GM19372 (cell line): ENCODE measurements around the gene ACSL5.
"Not testable (repeated sequence)": the region's sequence is repeated elsewhere in the genome, so short reads cannot be mapped to it uniquely, and the experiment has no call there.

ENCODE experiments used
- ATAC-seq: cut with Tn5 transposase; IDR thresholded peaks from one replicate; pipeline ENCODE4 v1.9.1; 2021; ENCODE audit warnings: mild to moderate bottlenecking, low read depth, moderate library complexity; ENCODE audit not compliant: unreplicated experiment

ACSL5 gene

GRCh38 chr10:112372182-112372810, 1.6 kb upstream of the ACSL5 start:
- ATAC-seq: not testable (repeated sequence)

DNA sequence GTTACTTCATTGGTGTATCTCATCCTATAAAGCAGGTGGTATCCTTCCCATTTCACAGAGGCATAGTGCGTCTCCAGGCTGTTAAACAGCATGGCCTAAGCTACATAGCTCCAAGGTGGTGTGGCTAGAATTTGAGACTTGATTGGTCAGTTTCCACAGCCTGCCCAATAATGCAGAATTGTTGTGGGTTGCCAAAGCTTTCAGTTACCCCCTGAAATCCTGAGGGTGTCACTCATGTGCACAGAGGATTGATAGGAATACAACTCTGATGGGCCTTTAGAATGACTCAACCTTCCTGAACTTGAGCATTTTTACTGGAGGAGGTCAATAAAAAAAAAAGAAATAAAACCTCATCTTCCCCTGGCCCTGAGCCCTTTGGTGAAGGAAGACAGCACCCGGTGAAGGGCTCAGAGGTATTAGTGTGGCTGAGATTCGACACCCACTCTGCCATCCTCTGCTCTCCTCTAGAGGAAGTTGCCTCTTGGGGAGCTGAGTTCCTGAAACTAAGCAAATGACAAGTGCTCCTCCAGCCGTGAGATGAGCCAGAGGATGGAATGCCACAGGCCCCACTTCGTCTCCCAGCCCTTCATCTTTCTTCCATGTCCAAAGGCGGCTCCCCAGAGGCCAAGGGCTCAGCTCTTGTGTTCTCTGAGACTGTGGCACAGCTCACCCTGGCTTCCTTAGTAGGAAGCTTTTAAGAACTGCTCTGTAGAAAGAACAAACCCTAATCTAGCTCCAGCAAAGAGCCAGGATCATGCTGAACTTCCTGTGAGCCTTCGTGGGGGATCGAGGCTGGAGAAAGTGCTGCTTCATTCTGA, 1.0 kb downstream of the ACSL5 start:
- ATAC-seq: peak; percentile 34

GRCh38 chr10:112375721-112376395, 1.9 kb downstream of the ACSL5 start:
- ATAC-seq: peak; percentile 83

DNA sequence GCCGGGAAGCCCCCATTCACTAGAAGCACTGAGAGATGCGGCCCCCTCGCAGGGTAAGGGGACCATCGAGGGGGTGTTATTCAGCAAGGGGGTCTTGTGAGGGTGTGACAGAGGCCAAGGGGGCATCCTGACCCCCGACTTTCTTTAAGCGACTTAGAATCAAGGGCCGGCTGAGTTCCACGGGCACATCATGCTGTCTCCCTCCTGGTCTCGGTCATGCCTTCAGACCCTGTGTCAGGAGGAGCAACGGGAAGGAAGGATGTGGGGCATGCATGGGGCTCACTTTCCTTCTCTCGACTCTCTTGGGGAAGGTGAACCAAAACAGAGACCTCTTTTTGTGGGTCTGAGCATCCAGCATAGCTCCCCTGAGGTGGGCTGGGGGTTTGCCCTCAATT, 2.5 kb downstream of the ACSL5 start:
- ATAC-seq: peak; percentile 22

DNA sequence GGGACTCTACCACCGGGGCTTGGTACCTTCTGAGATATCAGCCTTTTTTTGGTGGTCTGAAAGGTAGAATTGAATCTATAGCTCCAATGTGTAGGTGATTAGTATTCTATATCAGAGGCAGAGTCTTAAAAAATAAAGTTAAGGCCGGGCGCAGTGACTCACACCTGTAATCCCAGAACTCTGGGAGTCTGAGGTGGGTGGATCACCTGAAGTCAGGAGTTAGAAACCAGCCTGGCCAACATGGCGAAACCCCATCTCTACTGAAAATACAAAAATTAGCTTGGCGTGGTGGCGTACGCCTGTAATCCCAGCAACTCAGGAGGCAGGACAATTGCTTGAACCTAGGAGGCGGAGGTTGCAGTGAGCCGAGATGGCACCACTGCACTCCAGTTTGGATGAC, 3.2 kb downstream of the ACSL5 start:
- ATAC-seq: not testable (repeated sequence)

DNA sequence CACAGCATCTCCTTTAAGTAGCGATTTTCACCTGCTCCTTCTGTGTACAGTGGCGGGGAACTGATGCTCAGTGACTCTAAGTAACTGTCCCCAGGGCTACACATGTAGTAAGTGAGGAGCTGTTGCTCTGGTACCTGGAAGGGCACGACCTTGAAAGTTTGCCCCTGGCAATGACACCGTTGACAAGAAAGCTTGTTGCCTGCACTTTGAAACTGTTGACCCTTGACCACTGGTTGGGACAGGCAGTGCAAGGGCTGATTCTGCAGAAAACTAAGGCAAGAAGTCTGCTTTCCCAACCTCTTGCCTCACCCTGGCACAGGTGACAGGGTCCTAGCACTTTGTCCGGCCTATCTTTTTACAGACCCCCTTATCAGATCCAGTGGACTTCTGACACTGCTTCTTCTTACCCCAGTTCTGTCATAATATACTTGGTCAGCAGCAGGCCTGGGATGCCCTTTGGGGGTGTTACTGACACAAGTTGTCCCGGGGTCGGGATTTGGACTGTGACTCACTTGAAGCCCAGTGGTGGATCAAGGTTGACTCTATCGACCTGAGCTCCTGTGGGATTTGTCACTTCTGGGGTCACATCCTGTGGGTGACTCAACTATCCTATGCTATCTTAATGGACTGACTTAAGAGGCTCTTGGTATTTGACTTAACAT, 5.8 kb downstream of the ACSL5 start:
- ATAC-seq: no peak

DNA sequence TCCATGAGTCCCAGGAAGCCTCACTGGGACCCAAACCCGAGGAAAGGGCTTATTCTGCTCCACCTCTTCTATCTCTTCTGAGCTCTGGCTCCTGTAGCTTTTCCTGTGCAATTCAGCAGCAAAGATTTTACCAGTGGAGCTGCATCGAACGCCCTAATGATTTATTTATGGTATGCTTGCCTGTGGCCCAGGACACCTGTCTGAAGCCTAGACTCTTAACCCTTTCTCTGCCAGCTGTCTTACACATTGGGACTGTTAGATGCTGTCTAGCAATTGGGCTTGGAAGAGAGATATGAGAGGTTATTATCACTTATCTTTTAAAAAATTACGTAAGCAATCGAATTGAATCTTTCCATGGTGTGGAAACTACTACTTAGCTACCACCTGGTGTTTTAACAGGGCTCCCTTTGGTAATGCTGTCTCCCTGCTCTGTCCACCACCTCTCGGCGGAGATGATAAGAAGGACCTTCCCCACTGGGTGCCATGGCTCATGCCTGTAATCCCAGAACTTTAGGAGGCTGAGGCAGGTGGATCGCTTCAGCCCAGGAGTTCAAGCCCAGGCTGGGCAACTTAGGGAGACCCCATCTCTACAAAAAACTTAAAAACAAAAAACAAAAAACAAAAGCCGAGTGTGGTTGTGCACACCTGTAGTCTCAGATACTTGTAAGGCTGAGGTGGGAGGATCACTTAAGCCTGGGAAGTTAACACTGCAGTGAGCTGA, 8.8 kb downstream of the ACSL5 start:
- ATAC-seq: no peak

- ATAC-seq: no peak
Observed at GRCh38 chr10:112383325-112383724, 9.4 kb downstream of the ACSL5 start.

GRCh38 chr10:112384141-112384540, 10.2 kb downstream of the ACSL5 start:
- ATAC-seq: no peak

DNA sequence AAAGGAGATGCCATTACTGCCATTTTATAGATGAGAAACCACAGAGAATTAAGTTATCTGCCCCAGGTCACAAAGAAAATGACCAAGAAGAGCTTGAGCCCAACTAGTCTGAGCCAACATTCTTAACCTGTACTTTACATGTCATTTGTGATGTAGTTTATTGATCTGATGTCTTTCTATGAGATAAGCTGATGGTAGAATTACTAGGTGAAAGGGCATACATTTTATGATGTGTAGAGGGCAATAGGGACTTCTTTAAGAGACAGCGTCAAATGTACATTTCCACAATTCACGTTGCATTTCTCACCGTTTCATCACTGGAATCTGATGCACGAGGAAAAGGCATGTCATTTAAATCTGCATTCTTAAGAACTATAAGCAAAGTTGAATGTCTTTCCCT, 11.3 kb downstream of the ACSL5 start:
- ATAC-seq: no peak

DNA sequence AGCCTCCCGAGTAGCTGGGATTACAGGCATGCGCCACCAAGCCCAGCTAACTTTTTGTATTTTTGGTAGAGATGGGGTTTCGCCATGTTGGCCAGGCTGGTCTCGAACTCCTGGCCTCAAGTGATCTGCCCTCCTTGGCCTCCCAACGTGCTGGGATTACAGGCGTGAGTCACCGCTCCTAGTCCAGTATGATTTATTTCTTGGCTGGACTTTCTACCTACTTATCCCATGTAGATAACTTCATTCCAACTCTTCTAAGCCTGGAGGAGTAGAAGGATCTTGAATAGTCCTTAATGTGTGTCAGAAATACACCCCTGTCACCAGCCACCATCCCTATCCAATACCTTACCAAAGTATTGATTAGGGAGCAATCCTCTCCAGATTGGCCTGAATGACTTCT, 14.1 kb downstream of the ACSL5 start:
- not testable (repeated sequence) for ATAC-seq

GRCh38 chr10:112388548-112388947, 14.6 kb downstream of the ACSL5 start:
- ATAC-seq: no peak

DNA sequence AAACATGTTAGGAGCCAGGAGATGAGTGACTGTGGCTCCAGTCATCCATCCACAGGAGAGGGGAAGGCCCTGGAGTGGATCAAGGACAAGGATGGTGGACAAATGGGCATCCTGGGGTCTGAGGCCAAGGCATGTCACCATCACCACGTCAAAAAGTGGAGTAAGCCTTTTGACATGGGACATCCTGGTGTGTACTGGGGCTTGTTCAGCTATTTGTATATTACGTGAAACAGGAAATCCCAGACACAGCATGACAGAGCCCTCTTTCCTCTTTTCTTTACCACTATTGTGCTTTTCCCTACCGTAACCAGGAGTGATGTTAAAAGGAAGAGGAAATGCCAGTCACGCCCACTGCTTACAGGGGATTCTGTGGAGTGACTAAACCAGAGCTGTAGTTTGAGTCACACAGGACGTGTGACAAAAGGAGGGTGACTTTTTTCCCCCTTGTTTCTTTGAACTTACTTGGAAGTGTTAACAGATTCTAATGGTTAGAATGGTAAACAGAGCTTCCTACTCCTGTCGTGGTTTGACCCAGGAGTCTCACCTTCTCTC, 15.4 kb downstream of the ACSL5 start:
- ATAC-seq: peak; percentile 53

- no peak for ATAC-seq
Observed at GRCh38 chr10:112390125-112390703, 16.3 kb downstream of the ACSL5 start.

DNA sequence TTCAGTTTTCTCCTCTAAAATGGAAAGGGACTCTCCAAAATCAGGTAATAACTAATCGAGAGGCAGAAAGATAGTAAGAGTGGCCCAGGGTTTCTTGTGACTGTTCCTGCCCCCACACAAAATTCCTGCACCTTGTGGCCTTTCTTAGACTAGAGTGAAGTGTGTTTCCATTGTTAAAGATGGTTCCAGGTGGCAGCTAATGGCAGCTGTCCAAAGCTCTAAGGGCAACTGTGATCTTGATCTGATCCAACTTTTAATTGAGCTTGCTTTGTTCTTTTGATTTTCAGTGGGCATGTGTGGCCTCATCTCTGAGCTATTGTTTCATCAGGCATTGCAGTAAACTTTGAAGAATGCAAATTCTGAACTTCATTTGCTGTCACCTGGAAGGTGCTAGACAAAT, 19.4 kb downstream of the ACSL5 start:
- ATAC-seq: no peak

DNA sequence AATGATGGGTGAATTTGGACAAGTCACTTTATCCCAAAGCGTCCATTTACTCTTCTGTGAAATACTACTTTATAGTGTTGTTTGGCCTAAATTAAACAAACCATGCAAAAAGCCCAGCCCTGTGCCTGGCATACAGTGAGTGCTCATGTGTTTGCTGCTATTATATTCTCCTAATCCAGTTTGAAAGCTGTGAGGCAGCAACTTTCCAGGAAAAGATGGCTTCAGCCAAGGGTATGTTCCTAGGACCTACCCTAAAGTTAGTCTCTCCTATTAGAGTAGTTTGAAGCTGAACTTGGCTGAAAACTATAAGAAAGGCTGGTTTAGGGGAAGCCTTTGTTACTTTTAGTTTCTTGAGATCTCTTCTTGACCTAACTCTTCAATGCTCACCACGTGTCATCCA, 19.9 kb downstream of the ACSL5 start:
- no peak for ATAC-seq

GRCh38 chr10:112394475-112394875, 20.6 kb downstream of the ACSL5 start:
- no peak for ATAC-seq

GRCh38 chr10:112395809-112396530, 22.1 kb downstream of the ACSL5 start:
- no peak for ATAC-seq

GRCh38 chr10:112397592-112397991, 23.7 kb downstream of the ACSL5 start:
- ATAC-seq: no peak
